ENCODE results near the gene EIF4E1B. TPM values are rescaled to one million over a fixed set of nuclear protein-coding genes. Genes with fewer than 3 reads are reported as not detected.

EIF4E1B gene
- total RNA-seq, 1 donor from 2014 or later, result not detected

GRCh38 chr5:176646707-176647029 is 16.2 kb downstream of the EIF4E1B start:
- no peak for TF ChIP-seq CTCF (conservative IDR thresholded peaks at IDR 0.05)
- peak overlapping the region; percentile 53 for H3K27ac Mint-ChIP-seq
- peaks cover 3% of the 10 kb centered on the region for H3K27me3 Mint-ChIP-seq
- H3K9me3 Mint-ChIP-seq, result no peaks in the 10 kb centered on the region
- H3K4me1 Mint-ChIP-seq (ENCODE audit: unreplicated experiment), result peaks cover 26% of the 10 kb centered on the region
- H3K4me3 Mint-ChIP-seq, result peak overlapping the region; percentile 87
- DNase-seq (ENCODE audit: extremely low spot score, unreplicated experiment), result no peak
- no peaks in the 10 kb centered on the region for H3K36me3 Mint-ChIP-seq

GRCh38 chr5:176647030-176647842 is 16.8 kb downstream of the EIF4E1B start, which contains the start of gene TSPAN17:
TSPAN17 (plus strand) TSS chr5:176647484; CDS start chr5:176647616, 132 bp downstream.
- peak within 1 kb of the TSS; percentile 72 for H3K27ac Mint-ChIP-seq
- H3K36me3 Mint-ChIP-seq, result no peaks in the 10 kb centered on the region
- DNase-seq (ENCODE audit: extremely low spot score, unreplicated experiment), result peak; percentile 100
- H3K9me3 Mint-ChIP-seq, result no peaks in the 10 kb centered on the region
- no peaks in the 10 kb centered on the region for H3K27me3 Mint-ChIP-seq
- peaks cover 26% of the 10 kb centered on the region for H3K4me1 Mint-ChIP-seq (ENCODE audit: unreplicated experiment)
- peak within 1 kb of the TSS; percentile 89 for H3K4me3 Mint-ChIP-seq
- no peak for TF ChIP-seq CTCF (conservative IDR thresholded peaks at IDR 0.05)

GRCh38 chr5:176647843-176648473 is 17.5 kb downstream of the EIF4E1B start:
- H3K36me3 Mint-ChIP-seq, result no peaks in the 10 kb centered on the region
- DNase-seq (ENCODE audit: extremely low spot score, unreplicated experiment), result no peak
- peak overlapping the region; percentile 89 for H3K4me3 Mint-ChIP-seq
- no peaks in the 10 kb centered on the region for H3K27me3 Mint-ChIP-seq
- peak overlapping the region; percentile 72 for H3K27ac Mint-ChIP-seq
- H3K9me3 Mint-ChIP-seq, result no peaks in the 10 kb centered on the region
- no peak for TF ChIP-seq CTCF (conservative IDR thresholded peaks at IDR 0.05)
- H3K4me1 Mint-ChIP-seq (ENCODE audit: unreplicated experiment), result peaks cover 26% of the 10 kb centered on the region

- Mint-ChIP-seq H3K27ac (no peak overlapping the region), H3K9me3 (no peaks in the 10 kb centered on the region), H3K4me1 (ENCODE audit: unreplicated experiment) (peaks cover 26% of the 10 kb centered on the region), H3K4me3 (peak overlapping the region; percentile 89), H3K36me3 (peaks cover 5% of the 10 kb centered on the region), H3K27me3 (no peaks in the 10 kb centered on the region)
- no peak for DNase-seq (ENCODE audit: extremely low spot score, unreplicated experiment)
- TF ChIP-seq CTCF (conservative IDR thresholded peaks at IDR 0.05), result no peak
These were observed 18.2 kb downstream of the EIF4E1B start for GRCh38 chr5:176648474-176649194.

- peaks cover 5% of the 10 kb centered on the region for H3K36me3 Mint-ChIP-seq
These were observed 19.9 kb downstream of the EIF4E1B start for GRCh38 chr5:176650354-176650884.

More at GRCh38 chr5:176650354-176650884, 19.9 kb downstream of the EIF4E1B start:
- Mint-ChIP-seq H3K4me3 (no peak overlapping the region), H3K9me3 (no peaks in the 10 kb centered on the region), H3K27me3 (no peaks in the 10 kb centered on the region), H3K27ac (no peak overlapping the region), H3K4me1 (ENCODE audit: unreplicated experiment) (peaks cover 26% of the 10 kb centered on the region)
- no peak for DNase-seq (ENCODE audit: extremely low spot score, unreplicated experiment)
- TF ChIP-seq CTCF (conservative IDR thresholded peaks at IDR 0.05), result no peak
